ENCODE measurements around the gene SPIN1.

The SPIN1 gene

GRCh38 chr9:88488166-88488565, 99.9 kb downstream of the SPIN1 start:
- TF ChIP-seq, protein P1, sequence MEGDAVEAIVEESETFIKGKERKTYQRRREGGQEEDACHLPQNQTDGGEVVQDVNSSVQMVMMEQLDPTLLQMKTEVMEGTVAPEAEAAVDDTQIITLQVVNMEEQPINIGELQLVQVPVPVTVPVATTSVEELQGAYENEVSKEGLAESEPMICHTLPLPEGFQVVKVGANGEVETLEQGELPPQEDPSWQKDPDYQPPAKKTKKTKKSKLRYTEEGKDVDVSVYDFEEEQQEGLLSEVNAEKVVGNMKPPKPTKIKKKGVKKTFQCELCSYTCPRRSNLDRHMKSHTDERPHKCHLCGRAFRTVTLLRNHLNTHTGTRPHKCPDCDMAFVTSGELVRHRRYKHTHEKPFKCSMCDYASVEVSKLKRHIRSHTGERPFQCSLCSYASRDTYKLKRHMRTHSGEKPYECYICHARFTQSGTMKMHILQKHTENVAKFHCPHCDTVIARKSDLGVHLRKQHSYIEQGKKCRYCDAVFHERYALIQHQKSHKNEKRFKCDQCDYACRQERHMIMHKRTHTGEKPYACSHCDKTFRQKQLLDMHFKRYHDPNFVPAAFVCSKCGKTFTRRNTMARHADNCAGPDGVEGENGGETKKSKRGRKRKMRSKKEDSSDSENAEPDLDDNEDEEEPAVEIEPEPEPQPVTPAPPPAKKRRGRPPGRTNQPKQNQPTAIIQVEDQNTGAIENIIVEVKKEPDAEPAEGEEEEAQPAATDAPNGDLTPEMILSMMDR (IDR thresholded peaks at IDR 0.05; ENCODE audit: low read depth, low read length), result no peak
- DNase-seq, result no peak
- Histone ChIP-seq H3K4me3 (ENCODE audit: low read depth, low read length) (no peak overlapping the region), H3K27me3 (ENCODE audit: insufficient read depth, low read depth, severe bottlenecking) (no peaks in the 10 kb centered on the region), H3K36me3 (peaks cover 5% of the 10 kb centered on the region; the same call in 1 of the 2 replicates), H3K27ac (no peak overlapping the region), H3K9me3 (ENCODE audit: severe bottlenecking) (no peaks in the 10 kb centered on the region)

DNA sequence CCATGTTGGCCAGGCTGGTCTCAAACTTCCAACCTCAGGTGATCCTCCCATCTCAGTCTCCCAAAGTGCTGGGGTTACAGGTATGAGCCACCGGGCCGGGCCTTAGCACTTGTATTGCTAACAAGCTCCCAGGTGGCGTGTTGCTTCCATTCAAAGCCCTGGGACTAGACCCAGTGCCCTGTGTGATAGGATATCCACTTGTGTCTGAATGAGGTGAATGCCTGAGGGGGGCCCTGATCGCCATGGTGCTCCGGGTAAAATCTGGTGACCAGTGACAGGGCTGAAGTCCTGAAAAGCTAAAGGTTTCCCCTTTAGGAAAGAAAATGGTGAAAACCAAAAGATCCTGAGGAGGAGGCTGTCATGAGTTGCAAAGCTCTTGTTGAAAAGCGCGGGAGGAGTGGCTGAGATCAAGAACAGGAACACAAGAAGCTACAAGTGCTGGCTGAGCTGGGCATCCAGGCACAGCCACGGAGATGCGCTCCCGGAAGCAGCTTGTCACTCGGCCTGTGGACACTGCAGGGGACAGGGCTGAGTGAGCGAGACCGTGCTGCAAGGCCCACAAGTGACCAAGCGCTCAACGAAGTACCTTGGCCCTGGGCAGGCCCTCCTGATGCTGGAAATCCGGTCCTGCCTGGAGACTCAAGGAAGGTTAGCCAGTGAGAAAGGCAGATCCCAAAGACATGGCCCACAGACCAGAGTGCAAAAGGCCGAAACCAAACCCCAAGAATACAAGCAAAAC, 106.9 kb downstream of the SPIN1 start:
- TF ChIP-seq, protein P1 (IDR thresholded peaks at IDR 0.05; ENCODE audit: low read depth, low read length), result no peak
- H3K27me3 ChIP-seq (ENCODE audit: insufficient read depth, low read depth, severe bottlenecking), result no peaks in the 10 kb centered on the region
- H3K4me3 ChIP-seq (ENCODE audit: low read depth, low read length), result no peak overlapping the region
- H3K36me3 ChIP-seq, result no peaks in the 10 kb centered on the region
- no peak for DNase-seq
- H3K9me3 ChIP-seq (ENCODE audit: severe bottlenecking), result no peaks in the 10 kb centered on the region
- no peak overlapping the region for H3K27ac ChIP-seq

GRCh38 chr9:88497224-88497623, 109.0 kb downstream of the SPIN1 start:
- DNase-seq, result no peak
- Histone ChIP-seq H3K9me3 (ENCODE audit: severe bottlenecking) (no peaks in the 10 kb centered on the region), H3K4me3 (ENCODE audit: low read depth, low read length) (no peak overlapping the region), H3K27me3 (ENCODE audit: insufficient read depth, low read depth, severe bottlenecking) (no peaks in the 10 kb centered on the region), H3K27ac (no peak overlapping the region), H3K36me3 (no peaks in the 10 kb centered on the region)
- TF ChIP-seq, protein P1 (IDR thresholded peaks at IDR 0.05; ENCODE audit: low read depth, low read length), result no peak

DNA sequence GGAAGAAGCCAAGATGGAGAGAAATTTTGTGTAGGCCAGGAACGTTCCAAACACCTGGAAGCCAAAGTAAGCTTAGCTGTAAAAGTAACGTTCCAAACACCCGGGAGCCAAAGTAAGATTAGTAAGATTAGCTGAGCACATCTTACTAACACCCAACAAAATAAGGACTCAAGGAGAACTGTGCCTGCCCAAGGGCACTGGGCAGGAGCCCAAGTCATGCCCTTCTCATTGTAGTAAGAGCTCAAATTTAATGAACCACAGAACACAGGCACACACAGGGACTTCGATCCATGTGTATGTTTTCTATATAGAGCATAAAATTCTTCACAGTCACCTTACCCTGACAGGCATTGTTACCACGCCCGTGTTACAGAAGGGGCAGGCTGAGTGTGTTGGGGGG, 110.6 kb downstream of the SPIN1 start:
- H3K27ac ChIP-seq, result no peak overlapping the region
- H3K36me3 ChIP-seq, result no peaks in the 10 kb centered on the region
- no peak overlapping the region for H3K4me3 ChIP-seq (ENCODE audit: low read depth, low read length)
- no peak for DNase-seq
- TF ChIP-seq, protein P1 (IDR thresholded peaks at IDR 0.05; ENCODE audit: low read depth, low read length), result no peak
- H3K27me3 ChIP-seq (ENCODE audit: insufficient read depth, low read depth, severe bottlenecking), result no peaks in the 10 kb centered on the region
- no peaks in the 10 kb centered on the region for H3K9me3 ChIP-seq (ENCODE audit: severe bottlenecking)

GRCh38 chr9:88501086-88501485, 112.8 kb downstream of the SPIN1 start:
- H3K27ac ChIP-seq, result no peak overlapping the region
- TF ChIP-seq, protein P1 (IDR thresholded peaks at IDR 0.05; ENCODE audit: low read depth, low read length), result no peak

GRCh38 chr9:88502552-88503034, 114.3 kb downstream of the SPIN1 start:
- H3K4me3 ChIP-seq (ENCODE audit: low read depth, low read length), result no peak overlapping the region
- TF ChIP-seq, protein P1 (IDR thresholded peaks at IDR 0.05; ENCODE audit: low read depth, low read length), result no peak
- H3K9me3 ChIP-seq (ENCODE audit: severe bottlenecking), result no peaks in the 10 kb centered on the region
- no peaks in the 10 kb centered on the region for H3K36me3 ChIP-seq
- H3K27ac ChIP-seq, result no peak overlapping the region
- DNase-seq, result no peak
- no peaks in the 10 kb centered on the region for H3K27me3 ChIP-seq (ENCODE audit: insufficient read depth, low read depth, severe bottlenecking)

More at GRCh38 chr9:88501086-88501485, 112.8 kb downstream of the SPIN1 start:
- H3K27me3 ChIP-seq (ENCODE audit: insufficient read depth, low read depth, severe bottlenecking), result no peaks in the 10 kb centered on the region
- H3K4me3 ChIP-seq (ENCODE audit: low read depth, low read length), result no peak overlapping the region
- DNase-seq, result no peak
- H3K9me3 ChIP-seq (ENCODE audit: severe bottlenecking), result no peaks in the 10 kb centered on the region
- H3K36me3 ChIP-seq, result no peaks in the 10 kb centered on the region
